Lower lobe of right lung (tissue), 2 donors: Measurements from ENCODE around the gene CNPY3. TPM values are rescaled to one million over a fixed set of nuclear protein-coding genes. Genes with fewer than 3 reads are reported as not detected.

ENCODE experiments used
- ATAC-seq, 2 donors: fragments of 200-7000 bp; cut with Tn5 transposase; one replicate each; pipeline ENCODE4 v1.9.1; 2020 to 2022; ENCODE audit warnings: mild to moderate bottlenecking in 2 of 2, moderate library complexity in 2 of 2
- DNase-seq: peaks from one replicate; pipeline ENCODE4 v3.0.0-alpha.2; 2020
- H3K27ac ChIP-seq: fragments of 200-600 bp; one replicate; pipeline ENCODE4 v1.8.0; 2022
- H3K27me3 ChIP-seq: fragments of 200-600 bp; one replicate; pipeline ENCODE4 v1.8.0; 2022; ENCODE audit warnings: low read depth
- H3K36me3 ChIP-seq: fragments of 200-600 bp; one replicate; pipeline ENCODE4 v1.8.0; 2022; ENCODE audit warnings: mild to moderate bottlenecking
- H3K4me1 ChIP-seq: fragments of 200-600 bp; one replicate; pipeline ENCODE4 v1.8.0; 2022
- H3K4me3 ChIP-seq: fragments of 200-600 bp; one replicate; pipeline ENCODE4 v1.8.0; 2022; ENCODE audit warnings: mild to moderate bottlenecking
- H3K9me3 ChIP-seq: fragments of 200-600 bp; one replicate; pipeline ENCODE4 v1.8.0; 2022
- CTCF ChIP-seq: fragments of 200-600 bp; IDR thresholded peaks from one replicate; pipeline ENCODE4 v1.8.0; 2022; ENCODE audit warnings: antibody characterized with exemption, mild to moderate bottlenecking
- intact Hi-C: fragments of 100-400 bp; cut with DNase I; formaldehyde crosslinking; loops from one replicate; pipeline ENCODE4 v1.11.0; 2022
- total RNA-seq: library from RNA; stranded (reverse); fragmentation: NEBNext Ultra II Directional; extraction: Animal tissue kit (Norgen Biotek cat#: 25700); gene quantifications from one replicate; pipeline ENCODE4 v1.2.1, GENCODE V29; 2021
- donor health status: DM: no; HTN: yes; CAD: no; lungs with severe emphysema.

The CNPY3 gene
- total RNA-seq, 1 donor from 2014 or later, result 84.0 TPM

- H3K27me3 ChIP-seq, result no peaks in the 10 kb centered on the region
- intact Hi-C loops, result no loop called here
- no peak for ATAC-seq
- H3K36me3 ChIP-seq, result peaks cover 54% of the 10 kb centered on the region
- H3K4me3 ChIP-seq, result no peak overlapping the region
- H3K9me3 ChIP-seq, result no peaks in the 10 kb centered on the region
- TF ChIP-seq CTCF, result no peak
- DNase-seq, result no peak
- H3K27ac ChIP-seq, result no peak overlapping the region
- peaks cover 43% of the 10 kb centered on the region for H3K4me1 ChIP-seq
Observed at GRCh38 chr6:42933205-42933604, 3.9 kb downstream of the CNPY3 start.

GRCh38 chr6:42935322-42935721 lies 6.0 kb downstream of the CNPY3 start:
- no peak for TF ChIP-seq CTCF
- DNase-seq, result no peak
- Histone ChIP-seq H3K27me3 (no peaks in the 10 kb centered on the region), H3K4me1 (peaks cover 39% of the 10 kb centered on the region), H3K4me3 (no peak overlapping the region), H3K9me3 (no peaks in the 10 kb centered on the region), H3K27ac (no peak overlapping the region), H3K36me3 (peaks cover 74% of the 10 kb centered on the region)
- intact Hi-C loops, result no loop called here
- no peak for ATAC-seq

GRCh38 chr6:42936398-42936797 lies 7.1 kb downstream of the CNPY3 start:
- Histone ChIP-seq H3K4me1 (peaks cover 28% of the 10 kb centered on the region), H3K27ac (no peak overlapping the region), H3K27me3 (no peaks in the 10 kb centered on the region), H3K36me3 (peaks cover 79% of the 10 kb centered on the region), H3K4me3 (no peak overlapping the region), H3K9me3 (no peaks in the 10 kb centered on the region)
- ATAC-seq (no peak), DNase-seq (no peak)
- intact Hi-C loops, result no loop called here
- TF ChIP-seq CTCF, result no peak

- Histone ChIP-seq H3K27ac (no peak overlapping the region), H3K9me3 (no peaks in the 10 kb centered on the region), H3K36me3 (peaks cover 68% of the 10 kb centered on the region), H3K27me3 (no peaks in the 10 kb centered on the region), H3K4me1 (peaks cover 14% of the 10 kb centered on the region), H3K4me3 (no peak overlapping the region)
- ATAC-seq, result no peak
- DNase-seq, result no peak
- intact Hi-C loops, result no loop called here
- TF ChIP-seq CTCF, result no peak
Observed at GRCh38 chr6:42937548-42938427, 8.5 kb downstream of the CNPY3 start.

- no peaks in the 10 kb centered on the region for H3K27me3 ChIP-seq
- intact Hi-C loops, result no loop called here
- DNase-seq, result no peak
- no peaks in the 10 kb centered on the region for H3K9me3 ChIP-seq
- TF ChIP-seq CTCF, result no peak
- no peak overlapping the region for H3K4me3 ChIP-seq
- no peak overlapping the region for H3K27ac ChIP-seq
- H3K36me3 ChIP-seq, result peaks cover 70% of the 10 kb centered on the region
- ATAC-seq, result no peak
- peaks cover 8% of the 10 kb centered on the region for H3K4me1 ChIP-seq
Observed at GRCh38 chr6:42938428-42938796, 9.1 kb downstream of the CNPY3 start.
